B cell (primary cell): ENCODE measurements around the gene CSMD2. TPM values are rescaled to one million over a fixed set of nuclear protein-coding genes. Genes with fewer than 3 reads are reported as not detected.

Experiments used
- ATAC-seq: fragments of 200-7000 bp; cut with Tn5 transposase; one replicate; pipeline ENCODE4 v1.10.0; 2021; ENCODE audit warnings: low read depth, mild to moderate bottlenecking, moderate number of reproducible peaks, moderate library complexity
- CTCF ChIA-PET: fragments of 350-600 bp; sonication (Branson Sonifier 250); formaldehyde crosslinking; loops from one replicate; lab custom pipeline; 2021; ENCODE audit warnings: antibody characterized with exemption, inconsistent platforms; lab: Charles Lee
- POLR2A ChIA-PET: fragments of 350-600 bp; sonication (Branson Sonifier 250); formaldehyde crosslinking; loops from one replicate; lab custom pipeline; 2021; ENCODE audit warnings: antibody characterized with exemption; lab: Charles Lee
- DNase-seq: peaks from one replicate; pipeline ENCODE4 v3.0.0; 2013
- H2AFZ ChIP-seq: 2 replicates; pipeline ENCODE4 v1.6.1; 2012; ENCODE audit warnings: mild to moderate bottlenecking, low read depth, low read length; ENCODE audit not compliant: insufficient read depth, poor library complexity, severe bottlenecking
- H3K27ac ChIP-seq, 2 donors: 1 replicate in 1 of 2; 2 replicates in 1 of 2; pipeline ENCODE4 v1.5.1; 2012 to 2013; ENCODE audit warnings: low read length in 2 of 2, mild to moderate bottlenecking in 2 of 2, moderate library complexity in 1 of 2
- H3K27me3 ChIP-seq, 4 experiments: fragments of 200-600 bp in 1 of 4; sonication (generic) in 1 of 4; replicated peaks in 1 of 4; 1 replicate in 2 of 4; 2 replicates in 2 of 4; pipeline versions ENCODE4 v1.6.1 to v1.7.0; 2013 to 2016; ENCODE audit warnings: low read length in 3 of 4, mild to moderate bottlenecking in 2 of 4, mixed read lengths in 1 of 4, moderate library complexity in 1 of 4; ENCODE audit not compliant: insufficient read depth in 4 of 4, control insufficient read depth in 3 of 4; ENCODE audit errors: control extremely low read depth in 1 of 4
- H3K36me3 ChIP-seq, 2 experiments: replicated peaks in 1 of 2; 1 replicate in 1 of 2; 2 replicates in 1 of 2; pipeline versions ENCODE4 v1.6.1 to v1.7.1; 2013; ENCODE audit warnings: low read length in 1 of 2; ENCODE audit not compliant: insufficient read depth in 2 of 2, control insufficient read depth in 1 of 2; ENCODE audit errors: control extremely low read depth in 1 of 2, extremely low read depth in 1 of 2
- H3K4me1 ChIP-seq, 2 donors: fragments of 200-600 bp in 1 of 2; sonication (generic) in 1 of 2; 1 replicate in 1 of 2; 2 replicates in 1 of 2; pipeline versions ENCODE4 v1.5.1 to v1.6.1; 2013 to 2017; ENCODE audit warnings: low read length in 2 of 2; ENCODE audit not compliant: control insufficient read depth in 2 of 2, insufficient read depth in 2 of 2
- H3K4me2 ChIP-seq: replicated peaks from 2 replicates; pipeline ENCODE3; 2012; ENCODE audit warnings: mild to moderate bottlenecking, low read depth, low read length; ENCODE audit not compliant: poor library complexity, severe bottlenecking
- H3K4me3 ChIP-seq, 5 experiments: fragments of 200-600 bp in 1 of 5; sonication (generic) in 1 of 5; 1 replicate in 3 of 5; 2 replicates in 2 of 5; pipeline versions ENCODE4 v1.5.1 to v1.7.0; 2011 to 2016; ENCODE audit warnings: low read length in 4 of 5, mild to moderate bottlenecking in 4 of 5, low read depth in 2 of 5, control low read depth in 1 of 5, moderate library complexity in 1 of 5; ENCODE audit not compliant: insufficient read depth in 1 of 5; ENCODE audit errors: control extremely low read depth in 1 of 5, extremely low read depth in 1 of 5
- H3K79me2 ChIP-seq: fragments of 200-600 bp; sonication (generic); one replicate; pipeline ENCODE4 v1.6.0; 2016; ENCODE audit warnings: low read length; ENCODE audit not compliant: control insufficient read depth, insufficient read depth
- H3K9ac ChIP-seq: fragments of 200-600 bp; sonication (generic); 2 replicates; pipeline ENCODE4 v1.6.1; 2017; ENCODE audit warnings: mild to moderate bottlenecking, low read length, moderate library complexity
- H3K9me3 ChIP-seq, 3 donors: one replicate each; pipeline versions ENCODE4 v1.6.1 to v1.7.1; 2013; ENCODE audit warnings: low read length in 2 of 3; ENCODE audit not compliant: control insufficient read depth in 2 of 3, insufficient read depth in 1 of 3; ENCODE audit errors: control extremely low read depth in 1 of 3
- H4K20me1 ChIP-seq: 2 replicates; pipeline ENCODE4 v1.6.0; 2012; ENCODE audit warnings: mild to moderate bottlenecking, low read length; ENCODE audit not compliant: insufficient read depth, control insufficient read depth, poor library complexity, severe bottlenecking
- H3K27ac Mint-ChIP-seq: one replicate; pipeline ENCODE4 v1.8.0; 2021; ENCODE audit warnings: mixed read lengths
- H3K27me3 Mint-ChIP-seq: one replicate; pipeline ENCODE4 v1.8.0; 2021; ENCODE audit warnings: mixed read lengths
- H3K4me1 Mint-ChIP-seq: one replicate; pipeline ENCODE4 v1.8.0; 2021; ENCODE audit warnings: mixed read lengths
- H3K4me3 Mint-ChIP-seq: one replicate; pipeline ENCODE4 v1.8.0; 2021; ENCODE audit warnings: mixed read lengths
- H3K9me3 Mint-ChIP-seq: one replicate; pipeline ENCODE4 v1.8.0; 2022; ENCODE audit warnings: mixed read lengths; ENCODE audit not compliant: insufficient read depth
- EZH2 ChIP-seq: IDR thresholded peaks from 2 replicates; pipeline ENCODE4 v1.6.1; 2012; ENCODE audit warnings: borderline replicate concordance, low read depth, mild to moderate bottlenecking, moderate library complexity, low read length; ENCODE audit not compliant: insufficient read depth, poor library complexity, severe bottlenecking
- WGBS: methylation state at CpG from one replicate; pipeline ENCODE4 v1.1.5; 2013; ENCODE audit warnings: missing lambda C conversion rate; ENCODE audit not compliant: insufficient coverage; 5-methylcytosine and 5-hydroxymethylcytosine counted together
- intact Hi-C: fragments of 100-400 bp; cut with micrococcal nuclease; formaldehyde crosslinking; loops from one replicate; pipeline ENCODE4 v1.10.0; 2022
- polyA plus RNA-seq: library from polyadenylated mRNA; depleted of rRNA; stranded (reverse); fragments of >200 nt; gene quantifications from 2 replicates; pipeline ENCODE4 v1.2.3, GENCODE V29; 2012
- total RNA-seq, 2 donors: library from RNA; stranded (reverse); fragments of 120-200 nt in 1 of 2; gene quantifications; 1 replicate in 1 of 2; 2 replicates in 1 of 2; pipeline versions ENCODE4 v1.2.3 to v1.2.4, GENCODE V29; 2013 to 2022
- TF ChIP-seq, protein P1 (sequence below): fragments of 200-600 bp; IDR thresholded peaks from one replicate; pipeline ENCODE4 v1.8.0; 2022; ENCODE audit warnings: antibody characterized with exemption, mild to moderate bottlenecking

Gene CSMD2
- total and polyA plus RNA-seq, 2 donors (not counting 1 experiment from before 2014, with no cell fraction given): not detected

DNA sequence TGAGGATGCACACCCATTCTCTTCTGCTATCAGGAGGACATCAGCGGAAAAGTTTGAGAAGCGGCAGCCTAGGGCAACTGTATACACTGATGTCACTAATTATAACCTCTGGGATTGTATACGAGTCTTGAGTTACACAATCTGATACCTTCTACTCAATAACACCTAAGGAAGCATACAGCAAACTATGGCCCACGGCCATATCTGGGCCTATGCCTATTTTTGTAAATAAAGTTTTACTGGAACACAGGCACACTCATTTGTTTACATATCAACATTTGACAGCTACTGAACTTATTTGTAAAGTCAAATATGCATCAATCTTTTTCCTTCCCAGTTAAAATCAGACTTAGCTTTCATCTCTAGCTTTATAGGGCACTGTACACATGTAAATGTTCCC lies 505.4 kb downstream of the CSMD2 start:
- H3K27me3 Mint-ChIP-seq: peaks cover 9% of the 10 kb centered on the region
- no peaks in the 10 kb centered on the region for H3K4me1 Mint-ChIP-seq
- no peak for ATAC-seq

DNA sequence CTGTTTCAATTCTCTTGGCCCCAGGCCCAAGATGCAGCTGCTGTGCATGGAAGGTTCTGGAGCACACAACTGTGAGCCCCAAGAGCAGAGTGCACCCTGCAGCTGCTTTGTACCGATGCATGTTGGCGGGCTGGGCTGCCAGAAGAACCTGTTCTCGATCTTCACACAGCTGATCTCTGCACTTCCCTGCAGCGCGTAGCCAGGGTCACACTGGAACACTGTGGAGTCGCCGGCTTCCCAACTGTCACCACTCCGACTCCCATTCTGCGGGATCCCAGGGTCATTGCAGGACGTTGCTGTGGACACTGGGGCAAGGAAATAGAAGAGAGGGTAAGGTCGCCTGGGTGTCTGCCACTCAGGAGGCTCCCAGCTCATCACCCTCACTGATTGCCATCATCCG lies 507.2 kb downstream of the CSMD2 start:
- 96% methylated on average over 9 of the region's 12 CpGs for WGBS
- no peak overlapping the region for H3K9ac ChIP-seq
- ATAC-seq (no peak), DNase-seq (no peak)
- Mint-ChIP-seq H3K27ac (no peak overlapping the region), H3K4me3 (no peak overlapping the region), H3K27me3 (peaks cover 10% of the 10 kb centered on the region), H3K9me3 (no peaks in the 10 kb centered on the region), H3K4me1 (no peaks in the 10 kb centered on the region)
- no peak overlapping the region for H3K27ac ChIP-seq
- TF ChIP-seq, protein P1, sequence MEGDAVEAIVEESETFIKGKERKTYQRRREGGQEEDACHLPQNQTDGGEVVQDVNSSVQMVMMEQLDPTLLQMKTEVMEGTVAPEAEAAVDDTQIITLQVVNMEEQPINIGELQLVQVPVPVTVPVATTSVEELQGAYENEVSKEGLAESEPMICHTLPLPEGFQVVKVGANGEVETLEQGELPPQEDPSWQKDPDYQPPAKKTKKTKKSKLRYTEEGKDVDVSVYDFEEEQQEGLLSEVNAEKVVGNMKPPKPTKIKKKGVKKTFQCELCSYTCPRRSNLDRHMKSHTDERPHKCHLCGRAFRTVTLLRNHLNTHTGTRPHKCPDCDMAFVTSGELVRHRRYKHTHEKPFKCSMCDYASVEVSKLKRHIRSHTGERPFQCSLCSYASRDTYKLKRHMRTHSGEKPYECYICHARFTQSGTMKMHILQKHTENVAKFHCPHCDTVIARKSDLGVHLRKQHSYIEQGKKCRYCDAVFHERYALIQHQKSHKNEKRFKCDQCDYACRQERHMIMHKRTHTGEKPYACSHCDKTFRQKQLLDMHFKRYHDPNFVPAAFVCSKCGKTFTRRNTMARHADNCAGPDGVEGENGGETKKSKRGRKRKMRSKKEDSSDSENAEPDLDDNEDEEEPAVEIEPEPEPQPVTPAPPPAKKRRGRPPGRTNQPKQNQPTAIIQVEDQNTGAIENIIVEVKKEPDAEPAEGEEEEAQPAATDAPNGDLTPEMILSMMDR: no peak
- no peak for TF ChIP-seq EZH2
- no peak overlapping the region for H2AFZ ChIP-seq
- H4K20me1 ChIP-seq: no peaks in the 10 kb centered on the region
- intact Hi-C loops: no loop called here
- H3K4me2 ChIP-seq: no peak overlapping the region
- no peaks in the 10 kb centered on the region for H3K27me3 ChIP-seq
- CTCF ChIA-PET: no interaction called here
- POLR2A ChIA-PET: no interaction called here
- no peaks in the 10 kb centered on the region for H3K9me3 ChIP-seq
- H3K79me2 ChIP-seq: no peaks in the 10 kb centered on the region
- H3K4me1 ChIP-seq: no peaks in the 10 kb centered on the region
- no peaks in the 10 kb centered on the region for H3K36me3 ChIP-seq
- no peak overlapping the region for H3K4me3 ChIP-seq

More for the DNA sequence above, 505.4 kb downstream of the CSMD2 start:
- Histone ChIP-seq H3K4me3 (no peak overlapping the region), H3K4me1 (no peaks in the 10 kb centered on the region), H3K9me3 (no peaks in the 10 kb centered on the region), H3K27ac (no peak overlapping the region), H3K79me2 (no peaks in the 10 kb centered on the region), H3K4me2 (no peak overlapping the region), H3K9ac (no peak overlapping the region), H4K20me1 (no peaks in the 10 kb centered on the region), H3K36me3 (no peaks in the 10 kb centered on the region), H2AFZ (no peak overlapping the region), H3K27me3 (no peaks in the 10 kb centered on the region)
- no peak overlapping the region for H3K27ac Mint-ChIP-seq
- H3K4me3 Mint-ChIP-seq: no peak overlapping the region
- intact Hi-C loops: no loop called here
- ChIA-PET CTCF (no interaction called here), POLR2A (no interaction called here)
- 100% methylated on average over 2 of the region's 4 CpGs for WGBS
- no peak for DNase-seq
- no peaks in the 10 kb centered on the region for H3K9me3 Mint-ChIP-seq
- TF ChIP-seq EZH2: no peak
- TF ChIP-seq, protein P1: no peak
